Immature natural killer cell (primary cell): ENCODE results near the gene ZNF697. TPM values are rescaled to one million over a fixed set of nuclear protein-coding genes. Genes with fewer than 3 reads are reported as not detected.

Source experiments
- polyA plus RNA-seq, 3 donors: library from polyadenylated mRNA; unstranded; fragments of 300-500 nt; fragmentation: Illumina TruSeq; gene quantifications; one replicate each; pipeline ENCODE4 v1.2.3, GENCODE V29; 2021

The ZNF697 gene
- polyA plus RNA-seq, 3 donors from 2014 or later: not detected

Other genes starting within 250 kb of the ZNF697 start
- not detected for gene HSD3B2, start 233.1 kb downstream of the ZNF697 start, polyA plus RNA-seq
- not detected for gene HSD3B1, start 141.1 kb downstream of the ZNF697 start, polyA plus RNA-seq
- 1 to 10 TPM in 2 of 3 donors, not detected in 1; 2.6 to 3.8 TPM for gene PHGDH, start 63.7 kb upstream of the ZNF697 start, polyA plus RNA-seq
- not detected for gene HMGCS2, start 120.6 kb upstream of the ZNF697 start, polyA plus RNA-seq
- gene REG4, start 163.2 kb upstream of the ZNF697 start, polyA plus RNA-seq: not detected
- gene ADAM30, start 248.2 kb upstream of the ZNF697 start, polyA plus RNA-seq: not detected